Sigmoid colon (tissue), 4 donors: ENCODE data around the gene FBN3.

Source experiments
- EP300 ChIP-seq, 4 donors: sonication (generic); formaldehyde crosslinking; IDR thresholded peaks; one replicate each; pipeline ENCODE4 v1.6.1; 2017; ENCODE audit warnings: antibody characterized with exemption in 4 of 4
- POLR2A ChIP-seq, 2 donors: fragments of 450-650 bp; IDR thresholded peaks; one replicate each; pipeline ENCODE4 v1.6.1; 2016; ENCODE audit warnings: antibody characterized with exemption in 2 of 2, mild to moderate bottlenecking in 2 of 2, moderate library complexity in 2 of 2
- POLR2AphosphoS5 ChIP-seq, 4 donors: sonication (generic); formaldehyde crosslinking; IDR thresholded peaks; one replicate each; pipeline ENCODE4 v1.6.1; 2017; ENCODE audit warnings: antibody characterized with exemption in 4 of 4
- TF ChIP-seq, protein P1 (sequence below), 4 experiments: fragments of 450-650 bp in 3 of 4; fragments of 200-600 bp in 1 of 4; IDR thresholded peaks; one replicate each; pipeline ENCODE4 v1.5.1; 2016 to 2019; ENCODE audit warnings: antibody characterized with exemption in 4 of 4, mild to moderate bottlenecking in 3 of 4, moderate library complexity in 2 of 4

DNA sequence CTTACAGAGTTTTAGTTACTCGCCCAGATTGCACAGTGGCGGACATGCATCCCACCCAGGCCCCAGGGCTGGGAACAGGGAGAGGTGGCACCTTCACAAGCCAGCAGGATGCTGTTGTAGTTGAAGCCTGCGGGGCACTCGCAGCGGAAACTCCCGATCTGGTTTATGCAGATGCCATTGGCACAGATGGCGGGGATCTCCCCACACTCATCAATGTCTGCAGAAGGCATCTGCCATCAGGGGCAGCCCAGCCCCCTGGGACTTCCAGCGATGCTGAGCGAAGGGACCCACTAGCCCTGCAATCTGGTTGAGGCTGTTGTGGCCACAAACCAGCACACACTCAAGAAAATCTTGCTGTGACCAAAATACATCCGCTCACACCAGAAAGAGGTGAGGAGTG, 52.2 kb downstream of the FBN3 start:
- TF ChIP-seq EP300 (IDR thresholded peaks at IDR 0.05), result no peak
- TF ChIP-seq POLR2A (IDR thresholded peaks at IDR 0.05), result no peak
- TF ChIP-seq, protein P1, sequence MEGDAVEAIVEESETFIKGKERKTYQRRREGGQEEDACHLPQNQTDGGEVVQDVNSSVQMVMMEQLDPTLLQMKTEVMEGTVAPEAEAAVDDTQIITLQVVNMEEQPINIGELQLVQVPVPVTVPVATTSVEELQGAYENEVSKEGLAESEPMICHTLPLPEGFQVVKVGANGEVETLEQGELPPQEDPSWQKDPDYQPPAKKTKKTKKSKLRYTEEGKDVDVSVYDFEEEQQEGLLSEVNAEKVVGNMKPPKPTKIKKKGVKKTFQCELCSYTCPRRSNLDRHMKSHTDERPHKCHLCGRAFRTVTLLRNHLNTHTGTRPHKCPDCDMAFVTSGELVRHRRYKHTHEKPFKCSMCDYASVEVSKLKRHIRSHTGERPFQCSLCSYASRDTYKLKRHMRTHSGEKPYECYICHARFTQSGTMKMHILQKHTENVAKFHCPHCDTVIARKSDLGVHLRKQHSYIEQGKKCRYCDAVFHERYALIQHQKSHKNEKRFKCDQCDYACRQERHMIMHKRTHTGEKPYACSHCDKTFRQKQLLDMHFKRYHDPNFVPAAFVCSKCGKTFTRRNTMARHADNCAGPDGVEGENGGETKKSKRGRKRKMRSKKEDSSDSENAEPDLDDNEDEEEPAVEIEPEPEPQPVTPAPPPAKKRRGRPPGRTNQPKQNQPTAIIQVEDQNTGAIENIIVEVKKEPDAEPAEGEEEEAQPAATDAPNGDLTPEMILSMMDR (IDR thresholded peaks at IDR 0.05), result no peak
- no peak for TF ChIP-seq POLR2AphosphoS5 (IDR thresholded peaks at IDR 0.05)
